ENCODE measurements around the gene MTG2.

The MTG2 gene

GRCh38 chr20:62219992-62220665, 37.3 kb downstream of the MTG2 start, which contains the start of gene HRH3:
HRH3 (minus strand) TSS chr20:62220278; CDS start chr20:62219970, 308 bp downstream.
- DNase-seq (ENCODE audit: low read depth): peak; percentile 25

GRCh38 chr20:62220666-62221568, 38.1 kb downstream of the MTG2 start:
- no peak for DNase-seq (ENCODE audit: low read depth)

GRCh38 chr20:62222266-62222850, 39.5 kb downstream of the MTG2 start:
- DNase-seq (ENCODE audit: low read depth): no peak

- no peak for DNase-seq (ENCODE audit: low read depth)
Observed at GRCh38 chr20:62222972-62223371, 40.1 kb downstream of the MTG2 start.

- no peak for DNase-seq (ENCODE audit: low read depth)
Observed at GRCh38 chr20:62223571-62223970, 40.7 kb downstream of the MTG2 start.

GRCh38 chr20:62224113-62224855, 41.5 kb downstream of the MTG2 start:
- no peak for DNase-seq (ENCODE audit: low read depth)

- DNase-seq (ENCODE audit: low read depth): no peak
Observed at GRCh38 chr20:62225026-62225425, 42.2 kb downstream of the MTG2 start.

- no peak for DNase-seq (ENCODE audit: low read depth)
Observed at GRCh38 chr20:62225820-62226635, 43.2 kb downstream of the MTG2 start.

GRCh38 chr20:62226707-62227590, 44.1 kb downstream of the MTG2 start:
- no peak for DNase-seq (ENCODE audit: low read depth)

GRCh38 chr20:62227591-62227976, 44.8 kb downstream of the MTG2 start:
- no peak for DNase-seq (ENCODE audit: low read depth)

- DNase-seq (ENCODE audit: low read depth): no peak
Observed at GRCh38 chr20:62227977-62228958, 45.4 kb downstream of the MTG2 start.

GRCh38 chr20:62228982-62229545, 46.2 kb downstream of the MTG2 start:
- DNase-seq (ENCODE audit: low read depth): no peak

- no peak for DNase-seq (ENCODE audit: low read depth)
Observed at GRCh38 chr20:62229667-62230066, 46.8 kb downstream of the MTG2 start.

GRCh38 chr20:62230276-62230675, 47.4 kb downstream of the MTG2 start:
- no peak for DNase-seq (ENCODE audit: low read depth)

GRCh38 chr20:62230696-62231095, 47.9 kb downstream of the MTG2 start:
- no peak for DNase-seq (ENCODE audit: low read depth)

- no peak for DNase-seq (ENCODE audit: low read depth)
Observed at GRCh38 chr20:62231292-62231691, 48.5 kb downstream of the MTG2 start.

GRCh38 chr20:62232194-62232593, 49.4 kb downstream of the MTG2 start:
- no peak for DNase-seq (ENCODE audit: low read depth)

Data from T follicular helper cell (primary cell).